Measurements from ENCODE around the gene FAM193A.
"Not testable (repeated sequence)": the region's sequence is repeated elsewhere in the genome, so short reads cannot be mapped to it uniquely, and the experiment has no call there.

The FAM193A gene

GRCh38 chr4:2514193-2514592 is 22.3 kb upstream of the FAM193A start:
- FAIRE-seq; DNase-seq (ENCODE audit: low spot score): not testable (repeated sequence)

GRCh38 chr4:2514944-2515343 is 21.5 kb upstream of the FAM193A start:
- FAIRE-seq; DNase-seq (ENCODE audit: low spot score): not testable (repeated sequence)

- no peak for DNase-seq (ENCODE audit: low spot score)
- no peak for FAIRE-seq
These were observed 20.5 kb upstream of the FAM193A start for GRCh38 chr4:2515830-2516550.

GRCh38 chr4:2516635-2517034 is 19.8 kb upstream of the FAM193A start:
- DNase-seq (ENCODE audit: low spot score) (no peak), FAIRE-seq (no peak)

DNA sequence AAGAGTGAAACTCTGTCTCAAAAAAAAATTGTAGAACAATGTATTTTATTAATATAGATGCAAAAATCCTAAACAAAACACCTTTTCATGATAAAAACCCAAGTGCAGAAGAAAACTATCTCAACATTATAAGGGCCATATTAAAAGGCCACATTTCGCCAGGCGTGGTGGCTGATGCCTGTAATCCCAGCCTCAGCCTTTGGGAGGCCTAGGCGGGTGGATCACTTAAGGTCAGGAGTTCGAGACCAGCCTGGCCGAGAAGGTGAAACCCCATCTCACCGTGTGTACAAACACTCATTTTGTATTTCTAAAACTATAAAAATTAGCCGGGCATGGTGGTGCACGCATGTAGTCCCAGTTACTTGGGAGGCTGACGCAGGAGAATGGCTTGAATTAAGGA is 9.9 kb upstream of the FAM193A start:
- DNase-seq (ENCODE audit: low spot score) (no peak), FAIRE-seq (no peak)

GRCh38 chr4:2534904-2535375 is 1.5 kb upstream of the FAM193A start:
- DNase-seq (ENCODE audit: low spot score) (no peak), FAIRE-seq (no peak)

DNA sequence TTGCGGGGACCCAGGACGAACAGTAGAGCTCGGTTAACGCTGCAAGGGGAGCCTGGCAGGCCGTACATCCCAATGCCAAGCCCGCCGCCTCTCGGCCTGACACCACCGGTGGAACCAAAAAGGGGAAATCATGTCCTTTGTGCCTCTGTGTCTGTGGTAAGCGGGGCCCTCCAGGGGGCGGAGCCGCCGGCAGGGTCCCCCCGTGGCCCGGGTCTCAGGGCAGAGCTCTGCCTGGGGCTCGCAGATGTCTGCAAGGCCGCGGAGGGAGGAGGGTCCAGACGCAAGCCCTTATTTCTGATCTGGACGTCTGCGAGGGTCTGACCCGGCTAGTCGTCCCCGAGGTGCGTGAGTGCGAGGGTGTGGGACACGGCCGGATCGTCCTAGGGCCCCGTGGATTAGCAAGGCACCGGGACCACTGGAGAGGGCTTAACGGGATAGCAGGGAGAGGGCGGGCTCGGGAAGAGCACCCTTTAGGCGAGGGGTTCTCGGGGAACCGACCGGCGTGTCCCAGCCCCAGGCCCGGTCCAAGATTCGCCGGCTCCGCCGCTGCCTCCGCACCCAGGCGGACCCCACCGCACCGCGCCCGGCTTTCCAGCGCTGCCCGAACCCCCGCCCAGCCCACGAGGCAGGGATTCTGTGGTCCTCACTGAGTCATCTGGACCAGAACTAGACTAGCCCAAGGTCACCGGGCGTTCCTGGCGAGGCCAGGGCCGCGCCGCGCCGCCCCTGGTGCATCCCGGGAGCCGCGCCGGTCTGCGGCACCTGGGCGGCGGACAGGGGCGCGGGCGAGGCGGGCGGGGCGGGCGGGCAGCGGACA is 863 bp upstream of the FAM193A start:
- FAIRE-seq (no peak), DNase-seq (ENCODE audit: low spot score) (no peak)

GRCh38 chr4:2537011-2537830 is 774 bp downstream of the FAM193A start:
- DNase-seq (ENCODE audit: low spot score) (peak; percentile 21), FAIRE-seq (no peak)

GRCh38 chr4:2543580-2544191 is 7.2 kb downstream of the FAM193A start:
- not testable (repeated sequence) for DNase-seq (ENCODE audit: low spot score); FAIRE-seq

DNA sequence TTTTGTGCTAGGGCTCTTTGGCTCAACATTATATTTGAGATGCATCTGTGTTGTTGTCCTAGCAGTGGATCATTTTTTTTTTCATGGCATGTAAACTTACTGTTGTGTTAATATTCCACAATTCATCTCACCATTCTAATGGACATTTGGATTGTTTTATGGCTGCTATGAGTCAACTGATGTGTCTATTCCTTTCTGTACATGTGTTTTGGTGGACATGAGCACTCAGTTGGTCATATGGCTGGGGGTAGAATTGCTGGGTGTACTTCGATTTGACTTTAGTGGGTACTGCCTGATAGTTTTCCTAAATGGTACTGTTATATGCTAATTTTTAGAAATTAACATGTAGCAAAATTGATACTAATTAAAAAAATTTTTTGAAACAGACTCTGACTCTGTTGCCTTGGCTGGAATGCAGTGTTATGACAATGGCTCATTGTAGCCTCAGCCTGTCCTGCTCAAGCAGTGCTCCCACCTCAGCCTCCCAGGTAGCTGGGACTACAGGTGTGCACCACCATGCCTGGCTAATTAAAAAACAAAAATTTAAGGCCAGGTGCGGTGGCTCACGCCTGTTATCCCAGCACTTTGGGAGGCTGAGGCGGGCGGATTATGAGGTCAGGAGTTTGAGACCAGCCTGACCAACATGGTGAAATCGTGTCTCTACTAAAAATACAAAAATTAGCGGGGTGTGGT is 9.0 kb downstream of the FAM193A start:
- FAIRE-seq (no peak), DNase-seq (ENCODE audit: low spot score) (no peak)

DNA sequence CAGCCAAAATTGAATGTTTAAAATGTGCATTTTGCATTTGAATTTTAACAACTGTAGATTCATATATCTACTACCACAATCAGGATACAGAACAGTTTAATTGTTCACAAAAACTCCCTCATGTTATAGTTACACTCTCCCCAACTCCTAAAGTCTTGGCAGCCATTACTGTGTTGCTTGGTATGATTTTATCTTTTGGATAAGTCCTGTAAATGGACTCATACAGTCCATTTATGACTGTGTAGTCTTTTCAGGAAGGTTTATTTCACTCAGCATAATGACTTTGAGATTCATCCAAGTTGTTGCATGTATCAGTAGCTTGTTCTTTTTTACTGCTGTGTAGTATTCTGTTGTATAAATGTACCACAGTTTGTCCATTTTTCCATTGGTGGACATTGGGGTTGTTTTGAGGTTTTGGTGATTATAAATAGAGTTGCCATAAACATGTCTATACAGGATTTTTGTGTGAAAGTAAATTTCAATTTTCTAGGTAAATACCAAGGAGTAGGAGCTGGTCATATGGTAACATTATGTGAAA is 9.9 kb downstream of the FAM193A start:
- FAIRE-seq (no peak), DNase-seq (ENCODE audit: low spot score) (no peak)

DNA sequence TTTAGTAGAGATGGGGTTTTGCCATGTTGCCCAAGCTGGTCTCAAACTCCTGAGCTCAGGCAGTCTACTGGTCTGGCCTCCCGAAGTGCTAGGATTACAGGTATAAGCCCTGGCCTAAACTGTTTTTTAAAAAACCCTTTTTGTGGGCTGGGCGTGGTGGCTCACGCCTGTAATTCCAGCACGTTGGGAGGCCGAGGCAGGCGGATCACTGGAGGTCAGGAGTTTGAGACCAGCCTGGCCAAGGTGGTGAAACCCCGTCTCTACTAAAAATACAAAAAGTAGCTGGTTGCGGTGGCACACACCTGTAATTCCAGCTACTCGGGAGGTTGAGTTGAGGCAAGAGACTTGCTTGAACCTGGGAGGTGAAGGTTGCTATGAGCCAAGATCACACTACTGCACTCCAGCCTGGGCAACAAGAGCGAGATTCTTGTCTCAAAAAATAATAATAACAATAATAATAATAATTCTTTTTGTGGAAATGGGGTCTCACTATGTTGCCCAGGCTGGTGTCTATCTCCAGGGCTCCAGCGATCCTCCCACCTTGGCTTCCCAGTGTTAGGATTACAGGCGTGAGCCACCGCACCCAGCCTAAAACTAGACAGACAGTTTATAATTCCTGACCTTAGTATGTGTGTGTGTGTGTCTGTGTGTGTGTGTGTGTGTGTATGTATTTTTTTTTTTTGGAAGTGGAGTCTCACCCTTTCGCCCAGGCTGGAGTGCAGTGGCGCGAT is 10.7 kb downstream of the FAM193A start:
- DNase-seq (ENCODE audit: low spot score); FAIRE-seq: not testable (repeated sequence)

DNA sequence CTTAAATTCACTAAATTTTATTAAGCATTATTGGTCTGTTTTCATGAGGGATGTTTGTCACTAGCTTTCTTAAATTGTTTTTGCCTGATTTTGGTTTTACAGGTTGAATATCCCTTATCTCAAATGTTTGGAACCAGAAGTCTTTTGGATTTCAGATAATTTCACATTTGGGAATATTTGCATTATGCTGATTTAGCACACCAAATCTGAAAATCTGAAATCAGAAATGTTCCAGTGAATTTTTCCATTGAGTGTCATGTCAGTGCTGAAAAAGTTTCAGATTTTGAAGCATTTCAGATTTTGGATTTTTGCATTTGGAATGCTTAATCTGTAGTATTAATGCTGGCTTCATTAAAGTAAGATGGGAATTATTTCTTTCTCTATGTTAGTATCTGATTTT is 14.7 kb downstream of the FAM193A start:
- DNase-seq (ENCODE audit: low spot score), result no peak
- FAIRE-seq, result no peak

- DNase-seq (ENCODE audit: low spot score), result no peak
- FAIRE-seq, result no peak
These were observed 16.4 kb downstream of the FAM193A start for GRCh38 chr4:2552806-2553205.

DNA sequence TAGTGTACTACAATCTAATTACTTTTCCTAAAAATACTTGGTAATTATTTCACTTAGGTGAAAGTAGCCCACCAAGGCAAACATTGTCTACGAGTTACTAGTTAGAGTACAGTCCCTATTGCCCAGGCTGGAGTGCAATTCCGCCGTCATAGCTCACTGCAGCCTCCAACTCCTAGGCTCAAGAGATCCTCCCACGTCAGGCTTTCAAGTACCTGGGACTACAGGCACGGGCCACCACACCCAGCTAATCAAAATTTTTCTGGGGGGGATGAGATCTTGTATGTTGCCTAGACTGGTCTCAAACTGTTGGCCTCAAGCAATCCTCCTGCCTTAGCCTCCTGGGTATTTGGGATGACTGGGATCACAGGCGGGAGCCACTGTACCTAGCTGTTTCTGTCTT is 21.9 kb downstream of the FAM193A start:
- FAIRE-seq (no peak), DNase-seq (ENCODE audit: low spot score) (no peak)

- FAIRE-seq (no peak), DNase-seq (ENCODE audit: low spot score) (no peak)
These were observed 23.7 kb downstream of the FAM193A start for GRCh38 chr4:2560167-2560566.

DNA sequence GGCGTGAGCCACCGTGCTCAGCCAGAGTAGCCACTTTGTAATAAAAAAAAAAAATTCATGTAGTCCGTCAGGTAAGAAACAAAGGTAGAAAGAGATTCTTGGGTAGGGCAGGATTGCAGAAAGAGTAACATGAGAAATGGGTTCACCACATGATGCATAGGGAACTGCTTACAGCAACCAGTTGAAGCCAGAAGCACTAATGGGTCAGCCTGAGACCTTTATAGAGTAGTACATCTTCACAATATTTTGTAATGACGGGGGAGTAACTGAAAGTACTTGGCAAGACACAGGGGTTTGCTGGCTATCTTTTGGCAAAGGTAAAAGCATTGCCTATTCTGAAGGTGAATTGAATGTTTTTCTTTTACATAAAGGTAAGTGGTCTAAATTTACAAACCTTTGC is 29.1 kb downstream of the FAM193A start:
- no peak for FAIRE-seq
- no peak for DNase-seq (ENCODE audit: low spot score)

DNA sequence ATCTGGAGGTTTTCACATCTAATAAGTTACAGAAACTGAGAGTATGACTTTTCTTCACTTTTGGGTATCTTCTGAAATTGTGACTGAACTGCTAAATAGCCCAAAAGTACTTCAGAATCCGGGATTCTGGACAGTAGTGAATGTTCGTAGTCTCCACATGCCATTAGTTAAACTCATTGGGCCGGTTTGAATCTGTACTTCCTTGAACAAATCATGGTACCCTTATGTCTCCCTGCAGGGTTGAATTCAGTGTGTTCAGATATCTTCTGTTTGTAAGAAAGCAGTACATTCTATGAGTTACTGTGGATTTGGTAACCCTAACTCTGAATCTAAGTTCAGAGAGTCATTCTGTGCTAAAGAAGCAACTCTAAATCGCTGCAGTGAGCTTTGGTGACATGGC is 33.6 kb downstream of the FAM193A start:
- DNase-seq (ENCODE audit: low spot score), result no peak
- FAIRE-seq, result no peak

GRCh38 chr4:2570551-2571222 is 34.2 kb downstream of the FAM193A start:
- no peak for DNase-seq (ENCODE audit: low spot score)
- FAIRE-seq, result no peak
